HG02623 (cell line): ENCODE data around the gene TNNI3K.
"Not testable (repeated sequence)": the region's sequence is repeated elsewhere in the genome, so short reads cannot be mapped to it uniquely, and the experiment has no call there.

Source experiments
- ATAC-seq: cut with Tn5 transposase; IDR thresholded peaks from one replicate; pipeline ENCODE4 v1.9.1; 2021; ENCODE audit warnings: moderate library complexity; ENCODE audit not compliant: unreplicated experiment

TNNI3K gene

GRCh38 chr1:74235153-74235552, at the start of gene TNNI3K:
TNNI3K (plus strand) TSS chr1:74235387; CDS start chr1:74235452, 65 bp downstream.
- ATAC-seq: no peak

GRCh38 chr1:74193908-74194307, 41.3 kb upstream of the TNNI3K start:
- no peak for ATAC-seq

GRCh38 chr1:74195339-74195738, 39.8 kb upstream of the TNNI3K start:
- no peak for ATAC-seq

GRCh38 chr1:74197255-74197654, 37.9 kb upstream of the TNNI3K start:
- no peak for ATAC-seq

GRCh38 chr1:74197657-74198552, 37.3 kb upstream of the TNNI3K start, which contains the start of the genes FPGT and LRRIQ3:
FPGT (plus strand) TSS chr1:74198242; CDS start chr1:74198279, 37 bp downstream.
LRRIQ3 (minus strand) TSS chr1:74198176; CDS start chr1:74183684, 14,492 bp downstream.
- ATAC-seq: peak; percentile 94

- ATAC-seq: no peak
These were observed 35.7 kb upstream of the TNNI3K start for GRCh38 chr1:74199504-74199903.

- ATAC-seq: no peak
These were observed 29.9 kb upstream of the TNNI3K start for GRCh38 chr1:74205266-74205665.

GRCh38 chr1:74215229-74215628, 20.0 kb upstream of the TNNI3K start:
- no peak for ATAC-seq

- no peak for ATAC-seq
These were observed 12.5 kb upstream of the TNNI3K start for GRCh38 chr1:74222701-74223100.

- no peak for ATAC-seq
These were observed 11.7 kb upstream of the TNNI3K start for GRCh38 chr1:74223453-74223852.

GRCh38 chr1:74236440-74236839, 1.3 kb downstream of the TNNI3K start:
- no peak for ATAC-seq

- no peak for ATAC-seq
These were observed 1.8 kb downstream of the TNNI3K start for GRCh38 chr1:74237035-74237434.

GRCh38 chr1:74237787-74238186, 2.6 kb downstream of the TNNI3K start:
- no peak for ATAC-seq

- ATAC-seq: no peak
These were observed 10.1 kb downstream of the TNNI3K start for GRCh38 chr1:74245168-74245772.

- ATAC-seq: no peak
These were observed 11.1 kb downstream of the TNNI3K start for GRCh38 chr1:74246315-74246714.

GRCh38 chr1:74247881-74248528, 12.8 kb downstream of the TNNI3K start:
- ATAC-seq: no peak

- ATAC-seq: not testable (repeated sequence)
These were observed 18.1 kb downstream of the TNNI3K start for GRCh38 chr1:74253243-74253824.

- ATAC-seq: no peak
These were observed 30.8 kb downstream of the TNNI3K start for GRCh38 chr1:74266001-74266400.

- ATAC-seq: no peak
These were observed 36.3 kb downstream of the TNNI3K start for GRCh38 chr1:74271503-74271902.

GRCh38 chr1:74280642-74281396, 45.6 kb downstream of the TNNI3K start:
- no peak for ATAC-seq
